ENCODE results near the gene ZRSR2. TPM values are rescaled to one million over a fixed set of nuclear protein-coding genes. Genes with fewer than 3 reads are reported as not detected.

Gene ZRSR2
- polyA plus RNA-seq, 1 donor from 2014 or later, result 11.2 TPM

GRCh38 chrX:15769300-15769954 is 20.9 kb upstream of the ZRSR2 start:
- no peaks in the 10 kb centered on the region for H4K20me1 ChIP-seq (ENCODE audit: insufficient read depth)
- no peaks in the 10 kb centered on the region for H3K9me3 ChIP-seq (ENCODE audit: low read length)
- H3K4me2 ChIP-seq (ENCODE audit: low read length), result no peak overlapping the region
- no peak overlapping the region for H3K27ac ChIP-seq (ENCODE audit: low read length)
- H2AFZ ChIP-seq (ENCODE audit: low read depth, low read length), result no peak overlapping the region
- H3K4me3 ChIP-seq (ENCODE audit: low read length), result no peak overlapping the region
- no peak overlapping the region for H3K9ac ChIP-seq (ENCODE audit: low read length)
- no peaks in the 10 kb centered on the region for H3F3A ChIP-seq (ENCODE audit: insufficient read depth, low read length, poor library complexity, severe bottlenecking)
- H3K36me3 ChIP-seq (ENCODE audit: insufficient read depth, low read length), result no peaks in the 10 kb centered on the region
- H3K79me2 ChIP-seq (replicated peaks; ENCODE audit: insufficient read depth, low read length), result no peaks in the 10 kb centered on the region
- TF ChIP-seq EZH2 (IDR thresholded peaks at IDR 0.05; ENCODE audit: borderline replicate concordance, insufficient read depth, low read length, poor library complexity, severe bottlenecking) (no peak), POLR2AphosphoS5 (IDR thresholded peaks at IDR 0.05) (no peak), MXI1 (conservative IDR thresholded peaks at IDR 0.05; ENCODE audit: poor library complexity, severe bottlenecking) (no peak), TAF1 (IDR thresholded peaks at IDR 0.05; ENCODE audit: low read depth) (no peak), RAD21 (conservative IDR thresholded peaks at IDR 0.05) (no peak), EP300 (conservative IDR thresholded peaks at IDR 0.05; ENCODE audit: poor library complexity, severe bottlenecking) (no peak), SMC3 (conservative IDR thresholded peaks at IDR 0.05; ENCODE audit: poor library complexity) (no peak)
- TF ChIP-seq, protein P1, sequence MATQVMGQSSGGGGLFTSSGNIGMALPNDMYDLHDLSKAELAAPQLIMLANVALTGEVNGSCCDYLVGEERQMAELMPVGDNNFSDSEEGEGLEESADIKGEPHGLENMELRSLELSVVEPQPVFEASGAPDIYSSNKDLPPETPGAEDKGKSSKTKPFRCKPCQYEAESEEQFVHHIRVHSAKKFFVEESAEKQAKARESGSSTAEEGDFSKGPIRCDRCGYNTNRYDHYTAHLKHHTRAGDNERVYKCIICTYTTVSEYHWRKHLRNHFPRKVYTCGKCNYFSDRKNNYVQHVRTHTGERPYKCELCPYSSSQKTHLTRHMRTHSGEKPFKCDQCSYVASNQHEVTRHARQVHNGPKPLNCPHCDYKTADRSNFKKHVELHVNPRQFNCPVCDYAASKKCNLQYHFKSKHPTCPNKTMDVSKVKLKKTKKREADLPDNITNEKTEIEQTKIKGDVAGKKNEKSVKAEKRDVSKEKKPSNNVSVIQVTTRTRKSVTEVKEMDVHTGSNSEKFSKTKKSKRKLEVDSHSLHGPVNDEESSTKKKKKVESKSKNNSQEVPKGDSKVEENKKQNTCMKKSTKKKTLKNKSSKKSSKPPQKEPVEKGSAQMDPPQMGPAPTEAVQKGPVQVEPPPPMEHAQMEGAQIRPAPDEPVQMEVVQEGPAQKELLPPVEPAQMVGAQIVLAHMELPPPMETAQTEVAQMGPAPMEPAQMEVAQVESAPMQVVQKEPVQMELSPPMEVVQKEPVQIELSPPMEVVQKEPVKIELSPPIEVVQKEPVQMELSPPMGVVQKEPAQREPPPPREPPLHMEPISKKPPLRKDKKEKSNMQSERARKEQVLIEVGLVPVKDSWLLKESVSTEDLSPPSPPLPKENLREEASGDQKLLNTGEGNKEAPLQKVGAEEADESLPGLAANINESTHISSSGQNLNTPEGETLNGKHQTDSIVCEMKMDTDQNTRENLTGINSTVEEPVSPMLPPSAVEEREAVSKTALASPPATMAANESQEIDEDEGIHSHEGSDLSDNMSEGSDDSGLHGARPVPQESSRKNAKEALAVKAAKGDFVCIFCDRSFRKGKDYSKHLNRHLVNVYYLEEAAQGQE (IDR thresholded peaks at IDR 0.05; ENCODE audit: borderline replicate concordance), result no peak
- TF ChIP-seq, protein P2, sequence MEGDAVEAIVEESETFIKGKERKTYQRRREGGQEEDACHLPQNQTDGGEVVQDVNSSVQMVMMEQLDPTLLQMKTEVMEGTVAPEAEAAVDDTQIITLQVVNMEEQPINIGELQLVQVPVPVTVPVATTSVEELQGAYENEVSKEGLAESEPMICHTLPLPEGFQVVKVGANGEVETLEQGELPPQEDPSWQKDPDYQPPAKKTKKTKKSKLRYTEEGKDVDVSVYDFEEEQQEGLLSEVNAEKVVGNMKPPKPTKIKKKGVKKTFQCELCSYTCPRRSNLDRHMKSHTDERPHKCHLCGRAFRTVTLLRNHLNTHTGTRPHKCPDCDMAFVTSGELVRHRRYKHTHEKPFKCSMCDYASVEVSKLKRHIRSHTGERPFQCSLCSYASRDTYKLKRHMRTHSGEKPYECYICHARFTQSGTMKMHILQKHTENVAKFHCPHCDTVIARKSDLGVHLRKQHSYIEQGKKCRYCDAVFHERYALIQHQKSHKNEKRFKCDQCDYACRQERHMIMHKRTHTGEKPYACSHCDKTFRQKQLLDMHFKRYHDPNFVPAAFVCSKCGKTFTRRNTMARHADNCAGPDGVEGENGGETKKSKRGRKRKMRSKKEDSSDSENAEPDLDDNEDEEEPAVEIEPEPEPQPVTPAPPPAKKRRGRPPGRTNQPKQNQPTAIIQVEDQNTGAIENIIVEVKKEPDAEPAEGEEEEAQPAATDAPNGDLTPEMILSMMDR (IDR thresholded peaks at IDR 0.05; ENCODE audit: poor library complexity, severe bottlenecking), result no peak
- no peaks in the 10 kb centered on the region for H3K9me2 ChIP-seq (ENCODE audit: insufficient read depth, low read length)
- H3K27me3 ChIP-seq (ENCODE audit: insufficient read depth, low read depth, low read length), result no peaks in the 10 kb centered on the region

DNA sequence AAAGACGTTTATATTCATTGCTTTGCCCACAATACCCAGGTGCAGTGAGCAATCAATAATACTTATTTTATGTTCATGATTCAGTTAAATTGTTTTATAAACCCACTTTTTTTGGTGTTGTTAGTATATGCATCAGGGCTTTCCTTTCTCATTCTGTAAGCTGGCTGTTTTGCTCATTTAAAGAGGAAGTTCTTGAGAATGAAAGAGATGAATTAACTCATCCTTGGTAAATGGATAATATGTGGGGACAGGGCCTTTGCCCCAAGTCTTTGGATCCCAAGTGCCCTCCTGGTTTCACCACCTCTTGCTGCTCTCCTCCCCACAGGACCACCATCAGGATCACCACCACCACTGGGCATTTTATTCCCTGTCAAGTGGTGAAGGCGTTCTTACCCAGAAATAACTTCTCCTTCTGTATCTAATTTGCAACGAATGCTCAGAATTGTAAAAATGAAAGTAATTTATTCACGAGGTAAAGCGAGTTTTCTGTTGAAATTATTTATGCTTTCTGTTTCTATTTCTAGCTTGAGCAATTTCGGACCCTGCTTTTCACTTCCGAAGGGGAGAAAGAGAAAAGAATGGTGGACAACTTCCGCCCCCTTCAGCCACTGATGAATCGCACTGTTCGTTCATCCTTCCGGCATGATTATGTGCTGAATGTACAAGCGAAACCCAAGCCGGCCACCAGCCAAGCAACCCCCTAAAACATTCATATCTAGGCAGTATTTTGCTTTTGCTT is 8.2 kb upstream of the ZRSR2 start:
- Histone ChIP-seq H3F3A (ENCODE audit: insufficient read depth, low read length, poor library complexity, severe bottlenecking) (no peaks in the 10 kb centered on the region), H3K27ac (ENCODE audit: low read length) (no peak overlapping the region), H3K4me3 (ENCODE audit: low read length) (no peak overlapping the region), H3K9ac (ENCODE audit: low read length) (no peak overlapping the region), H3K9me3 (ENCODE audit: low read length) (no peaks in the 10 kb centered on the region), H3K36me3 (ENCODE audit: insufficient read depth, low read length) (no peaks in the 10 kb centered on the region), H3K79me2 (replicated peaks; ENCODE audit: insufficient read depth, low read length) (no peaks in the 10 kb centered on the region), H2AFZ (ENCODE audit: low read depth, low read length) (no peak overlapping the region), H3K4me2 (ENCODE audit: low read length) (no peak overlapping the region), H3K27me3 (ENCODE audit: insufficient read depth, low read depth, low read length) (no peaks in the 10 kb centered on the region), H3K9me2 (ENCODE audit: insufficient read depth, low read length) (no peaks in the 10 kb centered on the region), H4K20me1 (ENCODE audit: insufficient read depth) (no peaks in the 10 kb centered on the region)
- TF ChIP-seq, protein P1 (IDR thresholded peaks at IDR 0.05; ENCODE audit: borderline replicate concordance), result no peak
- TF ChIP-seq MXI1 (conservative IDR thresholded peaks at IDR 0.05; ENCODE audit: poor library complexity, severe bottlenecking) (no peak), POLR2AphosphoS5 (IDR thresholded peaks at IDR 0.05) (no peak), RAD21 (conservative IDR thresholded peaks at IDR 0.05) (no peak), EZH2 (IDR thresholded peaks at IDR 0.05; ENCODE audit: borderline replicate concordance, insufficient read depth, low read length, poor library complexity, severe bottlenecking) (no peak), SMC3 (conservative IDR thresholded peaks at IDR 0.05; ENCODE audit: poor library complexity) (no peak), EP300 (conservative IDR thresholded peaks at IDR 0.05; ENCODE audit: poor library complexity, severe bottlenecking) (no peak)
- TF ChIP-seq, protein P2 (IDR thresholded peaks at IDR 0.05; ENCODE audit: poor library complexity, severe bottlenecking), result no peak

Measured in neural cell (in vitro differentiated cells).